B cell (primary cell): ENCODE results near the gene YAP1.

ENCODE experiments used
- EZH2 ChIP-seq: IDR thresholded peaks from 2 replicates; pipeline ENCODE4 v1.6.1; 2012; ENCODE audit warnings: borderline replicate concordance, low read depth, mild to moderate bottlenecking, moderate library complexity, low read length; ENCODE audit not compliant: insufficient read depth, poor library complexity, severe bottlenecking
- TF ChIP-seq, protein P1 (sequence below): fragments of 200-600 bp; IDR thresholded peaks from one replicate; pipeline ENCODE4 v1.8.0; 2022; ENCODE audit warnings: antibody characterized with exemption, mild to moderate bottlenecking

DNA sequence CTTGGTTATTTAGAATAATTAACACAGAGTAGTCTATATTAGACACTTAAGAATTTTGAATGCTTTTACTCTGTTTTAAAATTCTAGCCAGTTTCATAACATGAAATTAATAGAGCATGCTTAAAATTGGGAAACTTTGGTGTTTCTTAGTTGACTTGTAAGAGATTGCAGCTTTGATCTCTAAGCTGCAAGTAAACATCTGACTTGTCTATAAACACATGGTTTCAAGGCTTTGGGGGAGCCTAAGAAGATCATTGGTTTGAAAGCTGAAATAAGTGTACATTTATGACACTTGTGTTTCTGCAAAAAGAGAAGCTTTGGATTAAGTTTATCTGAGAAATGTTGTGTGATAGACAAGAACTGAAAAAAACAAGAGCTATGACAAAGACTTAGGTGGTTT, 37.8 kb downstream of the YAP1 start:
- TF ChIP-seq, protein P1, sequence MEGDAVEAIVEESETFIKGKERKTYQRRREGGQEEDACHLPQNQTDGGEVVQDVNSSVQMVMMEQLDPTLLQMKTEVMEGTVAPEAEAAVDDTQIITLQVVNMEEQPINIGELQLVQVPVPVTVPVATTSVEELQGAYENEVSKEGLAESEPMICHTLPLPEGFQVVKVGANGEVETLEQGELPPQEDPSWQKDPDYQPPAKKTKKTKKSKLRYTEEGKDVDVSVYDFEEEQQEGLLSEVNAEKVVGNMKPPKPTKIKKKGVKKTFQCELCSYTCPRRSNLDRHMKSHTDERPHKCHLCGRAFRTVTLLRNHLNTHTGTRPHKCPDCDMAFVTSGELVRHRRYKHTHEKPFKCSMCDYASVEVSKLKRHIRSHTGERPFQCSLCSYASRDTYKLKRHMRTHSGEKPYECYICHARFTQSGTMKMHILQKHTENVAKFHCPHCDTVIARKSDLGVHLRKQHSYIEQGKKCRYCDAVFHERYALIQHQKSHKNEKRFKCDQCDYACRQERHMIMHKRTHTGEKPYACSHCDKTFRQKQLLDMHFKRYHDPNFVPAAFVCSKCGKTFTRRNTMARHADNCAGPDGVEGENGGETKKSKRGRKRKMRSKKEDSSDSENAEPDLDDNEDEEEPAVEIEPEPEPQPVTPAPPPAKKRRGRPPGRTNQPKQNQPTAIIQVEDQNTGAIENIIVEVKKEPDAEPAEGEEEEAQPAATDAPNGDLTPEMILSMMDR, result no peak
- no peak for TF ChIP-seq EZH2
